NCI-H345 (cell line): ENCODE data around the gene PTK7.
"Not testable (repeated sequence)": the region's sequence is repeated elsewhere in the genome, so short reads cannot be mapped to it uniquely, and the experiment has no call there.

Experiments used
- DNase-seq: peaks from one replicate; lab custom pipeline; 2025; lab: John Stamatoyannopoulos, UW

The PTK7 gene

DNA sequence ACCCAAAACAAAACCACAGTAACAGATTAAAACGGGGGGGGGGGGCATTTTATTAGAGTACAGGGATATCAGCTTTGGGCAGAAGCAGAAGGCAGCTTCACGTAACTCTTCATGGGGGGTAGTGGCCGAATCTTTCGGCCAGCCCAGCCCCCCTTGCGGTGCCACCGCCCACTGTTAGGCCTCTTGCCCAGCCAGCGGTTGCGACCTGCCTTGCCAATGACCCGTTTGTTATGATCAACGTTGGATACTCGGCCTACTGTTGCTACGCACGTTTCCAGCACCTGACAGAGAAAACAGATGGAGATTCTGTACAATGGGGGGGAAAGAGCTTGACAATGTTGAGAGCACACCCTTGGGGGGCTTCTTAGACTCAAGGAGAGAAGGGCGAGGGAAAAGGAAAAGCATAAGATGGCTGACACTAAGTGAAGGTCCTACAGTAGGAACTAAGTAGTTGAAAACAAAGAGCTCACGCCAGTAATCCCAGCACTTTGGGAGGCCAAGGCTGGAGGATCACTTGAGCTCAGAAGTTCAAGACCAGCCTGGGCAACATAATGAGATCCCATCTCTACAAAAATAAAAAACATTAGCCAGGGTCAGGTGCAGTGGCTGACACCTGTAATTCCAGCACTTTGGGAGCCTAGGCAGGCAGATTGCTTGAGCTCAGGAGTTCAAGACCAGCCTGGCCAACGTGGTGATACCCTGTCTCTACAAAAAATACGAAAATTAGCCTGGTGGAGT lies 21.7 kb upstream of the PTK7 start:
- DNase-seq = no peak

DNA sequence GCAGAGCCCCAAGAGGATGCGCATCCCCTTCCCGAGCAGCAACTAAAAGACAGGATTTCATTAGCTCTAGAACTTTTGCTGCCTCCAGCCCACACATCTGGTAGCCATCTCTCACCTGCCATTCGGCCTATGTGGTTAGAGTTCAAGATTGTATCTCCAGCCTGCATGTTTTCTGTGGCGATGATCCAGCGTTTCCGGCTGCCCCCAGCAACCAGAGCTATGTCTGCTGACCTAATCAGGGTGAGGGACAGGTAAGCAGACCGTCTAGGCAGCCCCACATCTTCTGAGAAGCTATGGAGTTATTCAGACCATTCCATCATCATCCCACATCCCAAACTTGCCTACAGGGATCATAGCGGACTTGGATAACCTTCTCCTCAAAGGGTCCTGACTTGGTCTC lies 20.1 kb upstream of the PTK7 start:
- no peak for DNase-seq

DNA sequence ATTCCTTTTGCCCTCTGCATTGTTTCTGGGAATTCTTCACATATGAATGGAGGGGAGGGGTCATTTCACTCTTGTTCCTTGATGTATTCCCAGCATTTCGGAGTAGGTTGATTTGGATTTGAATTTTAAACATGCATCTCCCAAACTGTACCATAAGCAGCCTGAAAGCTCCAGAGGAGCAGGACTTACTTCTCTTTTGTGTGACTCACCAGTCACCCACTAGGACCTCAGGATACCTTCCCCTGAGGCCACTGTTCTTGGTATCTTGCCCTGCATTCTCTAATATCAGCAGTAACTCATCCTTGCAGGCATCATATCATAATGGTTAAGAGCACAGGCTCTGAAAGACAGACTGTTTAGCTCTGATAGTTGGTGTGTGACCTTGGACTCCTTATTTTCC lies 17.6 kb upstream of the PTK7 start:
- DNase-seq = no peak

DNA sequence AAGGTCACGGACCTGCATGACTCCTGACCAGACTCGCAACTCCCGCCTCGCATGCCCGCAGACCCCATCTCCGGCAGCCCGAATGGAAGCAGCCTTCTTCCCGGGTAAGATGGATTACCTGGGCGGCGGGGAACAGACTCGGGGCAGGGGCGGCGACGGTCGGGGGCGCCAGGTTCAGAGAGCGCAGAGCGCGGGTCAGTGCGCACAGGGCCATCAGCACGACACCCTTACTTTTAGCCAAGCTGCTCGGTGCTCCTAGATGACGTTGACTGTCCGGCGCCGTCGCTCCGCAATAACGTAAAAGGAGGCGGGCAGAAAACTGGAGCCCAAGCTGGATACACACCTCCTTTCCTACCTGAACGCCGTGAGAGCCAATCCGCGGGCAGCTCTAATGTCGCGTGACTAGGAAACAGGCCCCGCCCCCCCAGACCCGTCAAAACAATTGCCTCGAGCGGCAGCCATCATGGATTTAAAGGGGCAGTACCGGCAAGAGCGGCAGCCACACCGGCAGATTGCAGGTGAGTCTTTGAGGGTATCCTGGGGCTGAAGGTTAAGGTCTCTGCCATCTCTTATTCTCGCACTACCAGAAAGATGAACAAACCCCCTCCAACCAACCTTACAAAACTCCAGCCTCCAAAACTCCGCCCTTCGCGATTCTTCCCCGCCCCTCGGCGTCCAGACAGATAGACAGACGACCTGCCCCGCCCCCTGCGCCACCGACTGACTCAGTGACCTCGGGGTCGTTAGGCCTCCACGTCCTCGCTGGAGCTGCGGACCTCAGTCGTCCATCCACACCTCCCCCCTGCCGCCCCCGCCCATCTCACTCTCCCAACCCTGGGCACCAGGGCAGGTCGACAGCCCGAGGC lies 16.7 kb upstream of the PTK7 start, which contains the start of the genes KLC4 and MRPL2:
TSS of gene KLC4 (plus strand) at position 464 of the 866 bp plus-strand sequence. CDS start 1,705 bp downstream, outside the sequence.
TSS of gene MRPL2 (minus strand) at position 267 of the 866 bp plus-strand sequence. CDS start at position 214, 53 bp downstream.
- peak; percentile 99 for DNase-seq

DNA sequence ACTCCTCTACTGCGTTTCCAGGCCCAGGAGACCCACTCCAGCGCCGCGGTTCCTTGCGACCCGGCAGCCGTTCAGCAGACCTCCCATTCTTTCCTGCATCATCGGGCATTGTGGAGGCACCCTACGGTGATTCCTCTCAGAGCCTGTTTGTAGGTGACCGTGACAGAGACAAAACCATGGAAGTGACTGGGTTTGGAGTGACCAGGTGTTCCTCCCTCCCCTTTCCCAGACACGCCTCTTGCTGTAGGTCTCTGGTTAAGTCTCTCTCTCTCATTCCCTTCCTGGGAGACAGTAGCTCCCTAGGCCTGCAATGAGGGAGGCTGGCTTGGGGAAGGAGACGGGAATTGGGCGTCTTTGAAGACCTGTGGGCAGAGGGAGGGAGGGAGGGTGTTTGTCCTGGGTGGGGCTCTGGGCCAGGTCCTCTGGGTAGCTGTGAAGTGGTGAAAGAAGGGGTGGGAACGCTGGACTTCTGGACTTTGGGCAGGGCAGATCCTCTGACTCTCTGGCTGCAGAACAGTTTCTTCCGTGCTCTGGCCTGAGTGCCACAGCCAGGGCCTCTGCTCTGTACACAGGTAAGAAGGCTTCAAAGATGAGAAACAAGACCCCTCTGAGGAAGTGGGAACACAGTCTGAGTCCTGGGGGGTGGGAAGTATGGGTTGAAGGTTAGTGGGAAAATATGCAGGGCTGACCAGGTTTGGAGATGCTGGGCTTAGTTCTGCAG lies 15.9 kb upstream of the PTK7 start:
- DNase-seq = peak; percentile 54

DNA sequence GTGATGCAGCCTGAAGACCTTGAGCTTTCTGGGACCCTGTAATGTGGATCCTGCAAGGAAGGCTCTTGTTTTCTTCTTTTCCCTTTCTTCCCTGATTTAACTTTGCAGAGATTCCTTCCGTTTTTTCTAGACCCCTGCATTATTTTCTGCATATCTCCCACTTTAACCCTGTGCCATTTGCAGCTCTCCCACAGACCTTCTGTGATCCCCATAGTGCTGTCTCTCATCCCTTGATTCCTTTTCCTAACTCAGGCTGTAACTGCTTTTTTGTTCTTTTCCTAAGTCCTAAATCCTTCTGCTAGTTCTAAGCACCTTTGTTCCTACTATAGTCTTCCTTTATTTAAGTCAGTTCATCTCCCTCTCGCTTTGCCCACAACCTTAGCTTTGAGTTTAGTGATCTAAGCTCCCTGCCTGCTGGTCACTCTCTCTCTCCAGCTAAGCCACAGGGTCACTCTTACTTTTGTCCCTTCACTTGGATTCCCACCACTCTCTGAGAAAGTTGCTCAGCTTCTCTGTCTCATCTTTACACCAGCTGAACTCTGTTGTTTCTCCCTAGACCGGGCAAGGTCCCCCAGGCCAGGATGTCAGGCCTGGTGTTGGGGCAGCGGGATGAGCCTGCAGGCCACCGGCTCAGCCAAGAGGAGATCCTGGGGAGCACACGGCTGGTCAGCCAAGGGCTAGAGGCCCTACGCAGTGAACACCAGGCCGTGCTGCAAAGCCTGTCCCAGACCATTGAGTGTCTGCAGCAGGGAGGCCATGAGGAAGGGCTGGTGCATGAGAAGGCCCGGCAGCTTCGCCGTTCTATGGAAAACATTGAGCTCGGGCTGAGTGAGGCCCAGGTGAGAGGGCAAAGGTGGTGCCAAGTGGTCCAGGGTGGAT lies 15.1 kb upstream of the PTK7 start:
- no peak for DNase-seq

GRCh38 chr6:43061861-43062260 lies 14.3 kb upstream of the PTK7 start:
- DNase-seq = no peak

GRCh38 chr6:43062818-43063217 lies 13.3 kb upstream of the PTK7 start:
- DNase-seq = no peak

GRCh38 chr6:43070028-43070632 lies 6.0 kb upstream of the PTK7 start:
- DNase-seq = peak; percentile 19

DNA sequence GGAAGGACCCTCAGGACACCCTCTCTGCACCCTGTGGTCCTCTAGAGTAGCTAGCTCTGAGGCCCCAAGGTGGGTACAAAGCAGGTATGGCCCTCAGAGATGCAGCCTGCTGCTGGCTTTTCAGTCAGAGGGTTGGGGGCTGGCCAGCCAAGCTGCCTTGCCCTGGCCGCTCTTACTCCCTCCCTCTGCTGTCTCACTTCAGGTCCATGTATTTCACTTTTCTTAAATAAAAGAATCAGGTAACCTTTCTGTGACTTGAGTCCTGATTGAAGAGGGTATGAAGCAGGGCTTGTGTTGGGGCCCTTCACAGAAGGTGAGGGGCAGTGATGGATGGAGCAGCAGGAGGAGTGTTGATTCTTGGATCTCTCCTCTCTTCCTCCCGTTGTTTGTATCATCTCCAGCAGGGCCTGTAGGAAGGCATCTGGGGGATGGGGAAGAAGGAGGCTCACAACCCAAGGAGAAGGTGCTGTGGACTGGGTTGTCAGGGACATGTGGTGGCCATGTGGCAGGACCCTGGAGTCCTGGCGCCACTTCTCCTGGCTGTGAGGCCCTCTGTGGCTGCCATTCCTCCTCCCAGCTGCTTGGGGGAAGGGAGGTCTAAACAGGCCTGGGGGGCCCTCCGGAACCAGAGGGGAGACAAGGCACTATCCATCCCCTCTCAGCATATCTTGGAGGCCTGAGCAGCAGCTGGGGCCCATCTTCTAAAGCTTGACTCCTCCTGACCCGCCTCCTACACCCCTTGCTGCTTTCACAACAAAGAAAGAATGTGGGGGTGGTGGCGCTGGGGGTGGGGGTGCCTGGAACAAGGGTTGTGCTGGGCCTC lies 1.1 kb upstream of the PTK7 start:
- DNase-seq = no peak

GRCh38 chr6:43076464-43077332 lies 584 bp downstream of the PTK7 start:
- DNase-seq = peak; percentile 38

GRCh38 chr6:43077333-43077809 lies 1.3 kb downstream of the PTK7 start:
- DNase-seq = no peak

DNA sequence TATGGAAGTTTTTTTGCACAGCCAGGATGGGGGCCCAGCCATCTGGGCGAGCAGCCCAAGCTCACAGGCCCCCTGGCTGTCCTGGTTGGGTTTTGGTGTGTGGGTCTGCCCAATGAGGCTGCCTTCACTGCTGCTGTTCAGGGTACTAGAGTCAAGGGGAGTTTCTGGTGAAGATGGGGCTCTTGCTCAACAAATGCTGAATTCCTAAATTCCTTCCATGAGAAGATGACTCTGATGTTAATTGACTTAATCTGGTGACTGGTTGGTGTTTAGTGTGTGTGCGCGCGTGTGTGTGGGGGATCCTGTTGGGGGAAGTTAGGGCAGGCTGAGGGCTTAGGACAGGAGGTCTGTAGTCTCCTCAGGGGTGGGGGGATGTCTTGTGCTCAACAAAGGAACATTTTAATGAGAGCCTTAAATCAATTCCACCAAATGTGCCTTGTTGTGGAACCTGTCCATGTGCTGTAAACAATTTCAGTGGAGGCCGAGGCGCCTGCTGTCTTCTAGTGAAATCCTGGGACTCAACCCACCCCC lies 1.9 kb downstream of the PTK7 start:
- DNase-seq = no peak

GRCh38 chr6:43078691-43079090 lies 2.6 kb downstream of the PTK7 start:
- no peak for DNase-seq

- DNase-seq = no peak
Measured at GRCh38 chr6:43081043-43081442, 4.9 kb downstream of the PTK7 start.

GRCh38 chr6:43081922-43082321 lies 5.8 kb downstream of the PTK7 start:
- DNase-seq = not testable (repeated sequence)

DNA sequence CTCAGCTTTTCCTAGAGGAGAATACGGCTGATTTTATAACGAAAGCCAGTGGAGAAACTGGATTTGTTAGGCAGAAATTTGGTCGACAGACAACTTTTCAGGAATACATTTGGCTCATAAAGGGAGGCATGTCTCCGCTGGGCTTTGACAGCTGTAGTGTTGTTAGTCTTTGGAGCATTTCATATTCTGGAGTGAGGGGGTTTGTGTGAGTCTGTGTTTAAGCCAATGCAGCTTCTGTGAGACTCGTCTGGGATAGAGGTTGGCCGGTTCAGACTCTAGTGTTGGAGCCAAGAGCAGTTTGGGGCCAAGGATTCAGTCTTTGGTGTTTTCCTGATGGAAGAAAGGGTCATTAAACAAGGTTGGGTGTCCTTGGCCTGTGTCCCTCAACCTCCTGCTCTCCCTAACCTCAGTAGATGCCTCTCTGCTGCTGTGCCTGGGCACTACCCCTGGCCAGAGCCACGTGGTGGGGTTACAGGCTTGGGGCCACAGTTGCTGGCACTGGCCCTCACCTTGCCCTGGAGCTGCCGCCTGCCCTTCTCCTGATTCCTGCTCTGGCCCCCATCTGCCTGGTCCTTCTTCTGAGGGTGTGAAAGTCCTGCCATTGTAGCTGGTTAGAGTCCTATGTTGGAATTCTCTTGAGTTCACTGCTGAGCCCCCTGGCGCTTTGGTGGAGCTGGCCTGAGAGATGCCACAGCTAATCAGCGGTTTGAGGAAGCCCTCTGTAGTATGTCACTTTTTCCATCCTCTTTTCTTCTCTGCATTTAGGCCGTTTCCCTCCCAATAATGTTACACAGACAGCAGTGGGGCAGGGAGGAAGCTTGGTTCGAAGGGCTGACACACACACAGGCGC lies 6.9 kb downstream of the PTK7 start:
- no peak for DNase-seq
